ENCODE measurements around the gene KRTAP10-2. TPM values are rescaled to one million over a fixed set of nuclear protein-coding genes. Genes with fewer than 3 reads are reported as not detected.

KRTAP10-2 gene
- total and polyA plus RNA-seq, 2 experiments from 2014 or later, result 0.24 TPM; not detected in 1

- DNase-seq (ENCODE audit: low spot score) (no peak), ATAC-seq (no peak)
- TF ChIP-seq STAT1 (IDR thresholded peaks at IDR 0.05; ENCODE audit: unreplicated experiment) (no peak), NANOG (IDR thresholded peaks at IDR 0.05; ENCODE audit: borderline replicate concordance) (no peak), ETS1 (IDR thresholded peaks at IDR 0.05) (no peak), ZNF331 (CRISPR knock-in tag; IDR thresholded peaks at IDR 0.05; ENCODE audit: low read depth) (no peak), EZH2phosphoT487 (IDR thresholded peaks at IDR 0.05; ENCODE audit: unreplicated experiment) (no peak), JUNB (IDR thresholded peaks at IDR 0.05; ENCODE audit: unreplicated experiment) (no peak), ZNF114 (CRISPR knock-in tag; IDR thresholded peaks at IDR 0.05) (no peak), REST (IDR thresholded peaks at IDR 0.05; ENCODE audit: unreplicated experiment) (no peak), CTCF (conservative IDR thresholded peaks at IDR 0.05; ENCODE audit: low read depth in 2 of 2) (no peak), EZH2 (IDR thresholded peaks at IDR 0.05; ENCODE audit: low read depth, unreplicated experiment) (no peak), ZNF462 (CRISPR knock-in tag; IDR thresholded peaks at IDR 0.05) (no peak), CREB1 (CRISPR knock-in tag; IDR thresholded peaks at IDR 0.05; ENCODE audit: low read depth) (no peak), POLR2AphosphoS5 (IDR thresholded peaks at IDR 0.05; ENCODE audit: low read depth) (no peak)
- Histone ChIP-seq H3K4me3 (no peak overlapping the region), H4K20me1 (replicated peaks; ENCODE audit: insufficient read depth) (no peaks in the 10 kb centered on the region), H2AFZ (no peak overlapping the region), H3F3A (replicated peaks; ENCODE audit: low read depth) (0 out of 2 replicates have a peak, but pooled peaks cover 2% of the 10 kb centered on the region), H3K4me2 (no peak overlapping the region), H3K4me1 (ENCODE audit: insufficient read depth) (peaks cover 27% of the 10 kb centered on the region), H3K27me3 (ENCODE audit: insufficient read depth) (no peaks in the 10 kb centered on the region), H3K36me3 (ENCODE audit: insufficient read depth) (no peaks in the 10 kb centered on the region), H3K27ac (ENCODE audit: low read depth) (no peak overlapping the region), H3K9me2 (ENCODE audit: insufficient read depth) (no peaks in the 10 kb centered on the region), H3K79me2 (replicated peaks; ENCODE audit: insufficient read depth) (no peaks in the 10 kb centered on the region)
- Mint-ChIP-seq H3K36me3 (ENCODE audit: low read depth) (peaks cover 1% of the 10 kb centered on the region), H3K27me3 (ENCODE audit: insufficient read depth, low read depth, poor library complexity) (peaks cover 19% of the 10 kb centered on the region), H3K9me3 (peaks cover 1% of the 10 kb centered on the region; the same call in 2 of the 3 replicates), H3K4me3 (no peak overlapping the region), H3K27ac (no peak overlapping the region), H3K4me1 (peaks cover 53% of the 10 kb centered on the region)
Observed at GRCh38 chr21:44552681-44553080, 1.4 kb upstream of the KRTAP10-2 start.

All from GM23338 (cell line).